ENCODE data around the gene ARHGAP36.

The ARHGAP36 gene, protein sequence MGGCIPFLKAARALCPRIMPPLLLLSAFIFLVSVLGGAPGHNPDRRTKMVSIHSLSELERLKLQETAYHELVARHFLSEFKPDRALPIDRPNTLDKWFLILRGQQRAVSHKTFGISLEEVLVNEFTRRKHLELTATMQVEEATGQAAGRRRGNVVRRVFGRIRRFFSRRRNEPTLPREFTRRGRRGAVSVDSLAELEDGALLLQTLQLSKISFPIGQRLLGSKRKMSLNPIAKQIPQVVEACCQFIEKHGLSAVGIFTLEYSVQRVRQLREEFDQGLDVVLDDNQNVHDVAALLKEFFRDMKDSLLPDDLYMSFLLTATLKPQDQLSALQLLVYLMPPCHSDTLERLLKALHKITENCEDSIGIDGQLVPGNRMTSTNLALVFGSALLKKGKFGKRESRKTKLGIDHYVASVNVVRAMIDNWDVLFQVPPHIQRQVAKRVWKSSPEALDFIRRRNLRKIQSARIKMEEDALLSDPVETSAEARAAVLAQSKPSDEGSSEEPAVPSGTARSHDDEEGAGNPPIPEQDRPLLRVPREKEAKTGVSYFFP

DNA sequence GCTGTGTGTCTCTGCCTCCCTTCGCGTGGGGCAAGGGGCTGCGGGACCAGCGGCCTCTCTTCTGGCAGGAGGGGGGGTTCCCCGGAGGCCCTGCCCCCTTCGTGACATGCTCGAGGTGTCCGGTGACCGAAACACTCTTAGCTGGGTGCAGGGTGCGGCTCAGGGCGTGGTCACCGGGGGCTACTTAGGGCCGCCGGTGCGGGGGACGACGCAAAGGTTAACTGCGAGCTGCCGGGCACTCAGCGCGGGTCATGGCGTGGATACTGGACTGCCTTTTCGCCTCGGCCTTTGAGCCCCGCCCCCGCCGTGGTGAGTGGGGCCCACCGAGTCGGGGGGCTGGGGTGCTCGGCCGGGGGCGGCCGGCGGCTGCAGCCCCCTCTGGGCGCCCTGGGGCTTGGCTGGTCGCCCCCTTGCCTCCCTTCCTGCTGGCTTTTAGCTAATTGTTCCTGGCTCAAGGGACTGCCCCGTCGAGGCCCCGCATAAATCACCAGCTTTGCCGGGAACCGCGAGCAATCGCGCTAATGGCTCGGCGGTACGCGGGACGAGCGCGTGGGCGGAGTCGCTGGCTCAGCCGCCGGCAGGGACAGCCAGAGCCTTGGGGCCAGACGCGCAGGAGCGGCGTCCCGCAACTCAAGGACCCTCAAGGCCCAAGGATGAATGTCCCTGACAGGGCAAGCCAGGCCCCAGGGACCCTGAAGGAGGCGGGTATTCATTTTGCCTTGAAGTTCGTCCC, at the start of gene ARHGAP36:
Gene ARHGAP36, plus strand, starts transcription at position 211 of the 733 bp plus-strand sequence. CDS start 23,320 bp downstream, outside the sequence.
- no peak for DNase-seq

DNA sequence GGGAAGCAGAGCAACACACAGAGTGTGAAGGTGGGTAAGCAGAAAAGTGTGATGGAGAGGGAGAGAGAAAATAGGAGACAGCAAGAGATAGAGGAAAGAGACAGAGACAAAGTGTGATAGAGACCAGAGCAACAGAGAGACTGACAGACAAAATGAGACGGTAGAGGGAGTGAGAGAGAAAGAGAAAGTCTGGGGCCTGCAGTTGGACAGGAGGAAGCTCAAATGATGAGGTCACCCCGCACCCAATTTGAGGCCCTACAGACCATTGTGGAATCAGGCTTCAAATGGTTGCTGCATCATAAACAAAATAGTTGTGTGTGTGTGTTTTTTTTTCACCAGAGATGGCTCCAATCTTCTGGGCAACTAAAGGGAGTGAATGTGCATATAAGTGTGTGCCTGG, 48.0 kb upstream of the ARHGAP36 start:
- DNase-seq, result no peak

DNA sequence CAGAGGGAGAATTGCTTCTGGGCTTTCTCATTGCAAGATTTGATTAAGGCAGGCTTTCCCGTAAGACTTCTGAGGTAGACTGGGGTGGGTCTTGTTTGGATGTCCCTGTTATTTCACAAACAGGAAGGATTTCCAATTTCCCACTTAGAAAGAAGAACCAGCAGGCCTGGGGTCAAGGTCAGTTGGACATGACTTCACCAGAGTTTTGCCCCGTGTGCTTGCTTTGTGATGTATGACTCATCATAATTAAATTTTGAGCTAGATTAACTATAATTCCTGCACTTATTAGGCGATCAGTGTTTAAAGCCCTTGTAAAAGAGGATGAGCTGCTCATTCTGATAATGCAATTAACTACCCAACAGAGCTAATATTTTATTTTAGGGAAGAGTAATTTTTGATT, 32.8 kb upstream of the ARHGAP36 start:
- DNase-seq, result no peak

DNA sequence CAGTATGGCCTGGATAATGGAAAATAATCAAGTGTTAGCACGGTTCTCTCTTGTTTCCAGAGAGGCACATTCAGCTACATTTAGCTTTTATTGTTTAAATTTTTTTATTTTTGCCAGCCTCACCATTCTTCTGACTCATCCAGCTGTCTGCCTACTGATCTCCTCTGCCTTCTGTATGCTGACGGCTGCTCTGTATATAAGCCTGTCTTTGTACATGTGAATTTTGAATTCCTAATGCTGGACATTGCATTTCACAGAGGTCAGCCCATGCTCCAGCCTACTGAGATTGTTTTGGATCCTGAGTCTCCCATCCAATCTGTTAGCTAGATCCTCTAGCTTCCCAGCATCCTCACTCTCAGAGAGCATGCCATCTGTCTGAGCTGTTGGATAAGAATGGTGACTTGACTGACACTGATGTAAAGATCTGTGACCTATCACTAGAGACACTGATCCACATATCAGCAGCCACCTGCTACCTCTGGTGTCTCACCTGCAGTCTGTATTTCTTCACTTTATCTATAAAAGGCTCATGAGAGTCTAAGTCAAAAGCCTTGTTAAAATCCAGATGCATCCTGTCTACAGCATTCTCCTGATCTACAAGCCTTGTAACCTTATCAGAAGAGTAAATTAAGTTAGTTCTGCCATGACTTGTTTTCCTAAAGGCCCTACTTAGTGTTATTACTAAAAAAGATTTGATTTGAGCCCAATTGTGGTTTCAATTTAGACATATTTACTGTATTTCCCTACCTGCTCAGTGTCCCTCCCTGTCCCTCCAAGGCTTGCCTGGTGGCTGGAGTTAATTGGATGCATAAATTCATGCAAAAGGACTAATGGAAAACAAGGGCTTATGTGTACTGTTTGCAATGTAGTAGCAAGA, 25.6 kb upstream of the ARHGAP36 start:
- no peak for DNase-seq

DNA sequence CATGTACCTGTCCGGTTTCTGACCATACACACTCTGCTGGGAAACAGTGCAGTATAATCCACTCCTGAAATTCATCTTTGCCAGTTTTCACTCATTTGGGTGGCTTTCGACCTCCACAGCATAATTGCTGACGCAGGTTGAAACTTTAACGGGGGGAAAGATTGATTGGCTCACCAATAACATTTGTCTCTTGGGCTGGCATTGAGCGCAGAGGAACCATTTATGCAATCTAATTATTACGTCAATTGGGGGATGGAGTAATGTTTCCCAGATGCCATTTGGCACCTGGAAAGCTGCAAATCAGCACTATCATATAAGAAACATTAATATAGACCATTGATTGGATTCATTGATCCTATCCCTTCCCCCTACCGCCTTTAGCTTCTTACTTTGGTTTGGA, 24.1 kb upstream of the ARHGAP36 start:
- DNase-seq, result no peak

DNA sequence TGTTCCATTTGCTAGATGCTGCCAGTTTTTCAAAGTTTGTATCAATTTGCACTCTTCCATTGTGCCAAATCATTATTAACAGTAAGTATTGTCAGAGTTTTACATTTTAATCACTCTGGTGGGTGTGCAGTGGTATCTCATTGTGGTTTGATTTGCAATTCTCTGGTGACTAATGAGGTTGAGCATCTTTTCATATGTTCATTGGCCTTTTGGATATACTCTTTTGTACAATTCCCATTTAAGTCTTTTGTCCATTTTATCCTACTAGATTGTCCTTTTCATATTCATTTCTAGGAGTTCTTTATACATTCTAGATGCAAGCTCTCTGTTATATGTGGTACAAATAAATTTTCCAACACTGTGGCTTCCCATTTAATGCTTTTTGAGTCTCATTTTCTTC, 17.4 kb upstream of the ARHGAP36 start:
- no peak for DNase-seq

DNA sequence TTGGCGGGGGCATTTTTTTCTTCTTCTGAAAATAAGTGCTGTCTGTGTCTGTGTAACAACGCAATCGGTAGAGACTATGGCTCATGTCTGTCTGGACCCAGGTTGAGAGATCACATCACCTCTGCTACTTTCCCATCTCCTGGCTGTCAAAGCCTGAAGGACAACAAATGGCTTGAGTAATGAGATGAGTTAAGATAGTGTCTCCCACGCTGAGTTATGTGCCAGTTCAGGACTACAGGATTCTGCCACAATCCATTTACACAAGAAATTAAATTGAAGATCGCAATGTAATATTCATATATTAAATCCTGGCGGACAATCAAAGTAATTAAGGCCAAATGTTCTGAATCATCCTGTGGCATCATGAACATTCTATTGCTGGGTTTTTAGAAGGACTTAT, 16.5 kb upstream of the ARHGAP36 start:
- no peak for DNase-seq

DNA sequence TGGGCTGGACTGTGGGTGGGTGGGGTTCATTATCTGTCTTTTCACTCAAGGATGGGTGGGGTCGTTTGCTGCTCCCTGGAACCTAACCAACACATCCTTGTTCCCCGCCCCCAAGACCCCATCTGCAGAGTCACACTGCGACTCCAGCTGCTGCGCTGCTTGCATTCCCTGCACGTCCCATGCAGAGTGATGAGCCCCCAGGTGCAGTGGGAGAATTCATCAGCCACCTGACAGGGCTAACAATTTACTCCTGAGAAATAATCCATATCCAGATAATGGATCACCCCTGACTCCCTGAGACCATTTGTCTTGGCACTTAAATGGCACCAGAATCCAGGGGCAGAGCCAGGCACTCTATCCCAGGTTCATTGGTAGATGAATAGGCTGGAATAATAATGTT, 12.4 kb upstream of the ARHGAP36 start:
- DNase-seq, result no peak

DNA sequence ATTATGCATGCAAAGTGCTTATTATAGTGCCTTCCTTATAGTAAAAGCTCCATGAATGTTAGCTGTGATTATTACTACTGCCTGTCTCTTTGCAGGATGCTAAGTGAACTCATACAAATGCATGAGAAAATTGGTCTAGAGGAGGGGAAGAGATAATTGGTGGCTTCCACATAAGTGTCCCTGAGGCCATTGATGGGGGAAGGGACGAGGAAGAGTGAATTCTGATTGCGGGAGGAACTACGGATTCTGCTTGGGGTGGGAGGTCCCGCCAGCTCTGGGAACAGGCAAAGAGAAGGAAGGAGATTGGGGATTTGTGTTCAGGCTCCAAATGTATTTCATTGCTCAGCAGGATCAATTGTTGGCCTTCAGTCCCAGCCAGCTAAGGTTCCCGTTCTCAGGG, 11.6 kb upstream of the ARHGAP36 start:
- DNase-seq, result no peak

DNA sequence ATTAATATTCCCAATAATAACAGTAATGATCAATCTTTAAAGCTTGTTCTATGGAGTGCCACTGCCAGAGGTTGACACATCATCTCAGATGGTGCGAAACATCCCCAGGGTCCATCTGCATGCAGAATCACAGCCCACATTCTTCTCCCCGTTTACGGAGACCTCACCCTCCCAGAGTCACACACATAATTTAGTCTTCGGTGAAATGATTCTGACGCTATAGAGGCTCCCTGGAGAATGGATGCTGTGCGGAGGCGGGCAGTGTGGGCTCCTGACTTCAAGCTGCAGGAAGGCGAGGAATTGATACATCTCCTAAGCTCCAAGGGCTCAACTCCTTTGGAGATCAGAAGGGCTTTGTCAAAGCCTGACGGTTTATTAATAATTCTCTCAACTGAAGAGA, 11.0 kb upstream of the ARHGAP36 start:
- no peak for DNase-seq

DNA sequence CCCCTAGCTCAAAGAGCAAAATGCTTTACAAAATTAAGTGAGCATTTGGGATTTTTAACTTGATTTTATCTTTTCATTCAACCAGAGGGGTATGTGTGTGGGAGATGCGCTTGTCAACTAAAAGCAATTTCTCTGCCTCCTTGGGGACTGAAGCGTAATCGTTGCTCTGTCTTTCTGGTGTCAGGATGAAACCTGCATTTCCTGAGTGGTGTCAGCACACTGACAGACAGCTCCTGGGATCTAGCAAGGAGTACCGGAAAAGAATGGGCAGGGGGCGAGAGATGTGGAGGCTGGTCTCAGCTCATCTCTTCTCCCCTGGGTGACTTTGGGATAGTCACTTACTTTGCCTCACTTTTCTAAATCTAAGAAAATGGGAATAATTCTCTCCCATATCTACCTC, 5.1 kb upstream of the ARHGAP36 start:
- no peak for DNase-seq

DNA sequence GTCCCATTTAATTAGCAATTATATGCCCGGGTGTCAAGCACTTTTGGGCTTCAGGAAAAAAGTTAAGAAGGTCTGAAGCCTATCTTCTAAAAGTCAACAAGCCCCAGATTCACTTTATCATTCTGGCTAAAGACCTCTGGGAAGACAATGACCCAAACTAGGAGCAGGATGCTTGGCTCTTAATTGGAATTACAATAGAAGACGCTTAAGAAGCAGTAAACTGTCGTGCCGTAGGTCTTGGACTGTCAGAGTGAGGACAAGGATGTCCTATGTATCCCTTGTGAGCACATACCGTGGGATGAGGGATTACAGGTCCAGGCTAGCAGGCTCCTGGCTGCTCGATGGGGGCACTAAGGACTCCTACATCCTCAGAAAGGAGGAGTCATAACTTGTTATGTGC, 3.2 kb upstream of the ARHGAP36 start:
- no peak for DNase-seq

DNA sequence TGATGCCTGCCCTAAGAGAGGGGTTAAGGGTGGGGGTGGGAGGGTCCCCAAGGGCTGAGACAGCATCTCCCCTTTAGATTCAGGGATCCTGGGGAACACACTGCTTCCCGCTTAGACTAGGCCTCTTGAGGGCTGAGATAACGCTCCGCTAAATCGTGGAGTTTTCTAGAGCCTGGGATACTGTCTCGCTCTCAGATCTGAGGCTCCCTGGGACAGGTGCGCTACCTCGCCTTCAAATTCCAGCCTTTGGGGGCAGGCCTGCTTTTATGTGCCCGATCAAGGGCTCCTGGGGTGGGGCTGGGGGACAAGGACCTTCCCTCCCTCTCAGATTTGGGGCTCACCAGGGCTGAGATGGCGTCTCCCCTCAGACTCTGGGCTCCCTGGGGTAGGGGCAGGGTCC, 440 bp upstream of the ARHGAP36 start:
- DNase-seq, result no peak

DNA sequence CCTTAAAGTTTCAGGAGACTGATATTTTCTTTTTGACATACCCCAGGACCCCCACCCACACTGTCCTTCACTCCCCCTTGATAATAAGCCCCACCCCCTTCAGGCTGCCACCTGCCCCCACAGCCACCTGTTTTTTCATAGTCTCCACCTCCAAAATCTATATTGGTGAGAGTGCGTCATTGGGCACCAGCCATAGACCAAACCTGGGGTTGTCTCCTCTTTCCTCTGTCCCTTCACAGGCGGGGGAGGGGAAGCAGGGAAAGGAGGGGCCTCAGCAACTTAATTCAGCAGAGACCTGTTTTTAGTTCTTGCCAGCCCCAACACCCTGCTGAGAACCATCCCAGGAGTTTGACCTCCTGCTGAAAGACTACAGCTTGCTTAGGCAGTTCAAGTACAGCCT, 1.1 kb downstream of the ARHGAP36 start:
- DNase-seq, result no peak

DNA sequence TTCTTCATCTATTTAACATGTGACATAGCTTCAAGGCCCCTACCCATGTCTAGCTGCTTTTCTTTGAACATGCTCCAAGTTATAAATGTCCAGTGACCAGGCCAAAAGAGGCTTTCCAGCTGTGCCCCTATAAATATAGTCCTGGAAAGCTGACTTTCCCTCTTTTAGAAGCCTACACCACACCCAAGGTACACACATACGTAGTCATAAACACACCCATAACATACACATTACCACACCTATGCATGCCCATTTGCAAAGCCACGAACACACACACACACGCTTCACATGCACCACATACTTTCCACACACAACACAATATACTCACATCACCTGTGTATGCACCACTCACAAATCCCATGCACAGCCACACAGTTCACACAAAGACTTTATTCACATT, 2.0 kb downstream of the ARHGAP36 start:
- DNase-seq, result no peak

DNA sequence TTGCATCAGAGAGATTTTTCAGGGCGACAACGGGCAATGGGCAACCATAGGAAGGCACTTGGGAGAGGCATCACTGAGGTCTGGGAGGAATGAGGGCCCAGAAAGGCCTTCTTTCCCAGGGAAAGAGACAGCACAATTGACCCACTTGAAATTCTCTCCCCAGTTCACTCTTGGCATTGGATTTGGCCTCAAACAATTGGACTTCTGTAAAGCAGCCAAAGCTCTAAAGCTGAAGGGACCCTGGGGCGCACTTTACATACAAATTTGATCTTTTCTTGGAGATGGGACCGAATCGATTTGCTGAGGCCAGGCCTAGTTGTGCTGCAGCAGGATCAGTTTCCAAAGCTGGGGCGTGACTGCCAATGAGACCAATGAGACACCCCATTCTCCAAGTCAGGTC, 3.2 kb downstream of the ARHGAP36 start:
- DNase-seq, result no peak

DNA sequence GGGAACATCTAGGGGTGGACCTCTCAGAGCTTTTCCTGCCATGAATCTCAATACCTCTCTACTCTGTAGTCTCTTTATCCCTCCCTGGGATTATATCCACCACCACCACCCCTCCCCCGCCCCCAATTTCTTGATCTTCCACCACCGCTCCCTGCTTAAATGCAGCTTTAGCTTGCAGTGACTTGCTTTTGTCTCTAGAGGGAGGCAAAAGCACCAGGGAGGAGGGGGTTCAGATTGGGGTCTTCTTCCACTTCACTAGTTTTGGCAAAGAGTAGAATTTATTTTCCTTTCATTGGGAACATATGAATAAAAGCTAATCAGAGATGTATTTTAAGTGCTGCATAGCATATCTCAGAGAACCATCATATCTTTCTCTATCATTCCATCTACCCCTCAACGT, 5.5 kb downstream of the ARHGAP36 start:
- no peak for DNase-seq

DNA sequence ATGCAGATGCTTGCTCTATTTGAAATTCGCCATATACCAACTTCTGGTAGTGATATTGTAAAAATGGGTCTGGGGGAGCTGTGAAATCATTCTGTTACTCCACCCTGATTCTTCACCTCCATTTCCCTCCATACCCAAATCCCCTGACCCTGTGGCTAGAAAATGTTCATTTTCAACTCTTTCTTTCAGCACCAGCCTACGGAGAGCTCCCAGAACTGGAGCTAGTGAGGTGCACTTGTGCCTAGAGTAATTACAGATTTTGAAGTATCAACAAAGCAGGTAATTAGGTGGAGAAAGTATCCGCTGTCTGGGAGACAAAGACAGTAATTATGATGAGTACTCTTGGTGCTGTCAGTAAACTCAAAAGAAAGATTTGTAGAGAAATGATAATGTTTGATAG, 8.1 kb downstream of the ARHGAP36 start:
- DNase-seq, result no peak

DNA sequence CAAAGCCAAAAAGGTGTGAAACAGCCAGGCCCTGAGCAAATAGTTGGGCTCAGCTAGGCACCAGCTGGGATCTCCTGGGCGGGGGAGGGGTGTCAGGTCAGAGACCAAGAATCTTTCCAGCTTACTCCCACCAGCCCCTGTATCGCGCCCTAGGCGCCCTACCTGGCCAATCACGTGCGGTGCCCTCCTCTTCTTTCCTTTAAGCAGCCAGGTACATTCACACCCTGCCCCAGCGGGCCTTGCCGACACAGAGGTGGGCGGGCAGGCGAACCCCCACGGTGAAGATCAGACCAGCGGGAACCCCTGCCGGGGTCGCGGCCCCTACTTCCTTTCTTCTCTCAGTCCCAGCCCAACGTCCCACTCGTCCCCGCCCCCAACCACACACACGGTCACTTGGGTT, 9.1 kb downstream of the ARHGAP36 start:
- no peak for DNase-seq

DNA sequence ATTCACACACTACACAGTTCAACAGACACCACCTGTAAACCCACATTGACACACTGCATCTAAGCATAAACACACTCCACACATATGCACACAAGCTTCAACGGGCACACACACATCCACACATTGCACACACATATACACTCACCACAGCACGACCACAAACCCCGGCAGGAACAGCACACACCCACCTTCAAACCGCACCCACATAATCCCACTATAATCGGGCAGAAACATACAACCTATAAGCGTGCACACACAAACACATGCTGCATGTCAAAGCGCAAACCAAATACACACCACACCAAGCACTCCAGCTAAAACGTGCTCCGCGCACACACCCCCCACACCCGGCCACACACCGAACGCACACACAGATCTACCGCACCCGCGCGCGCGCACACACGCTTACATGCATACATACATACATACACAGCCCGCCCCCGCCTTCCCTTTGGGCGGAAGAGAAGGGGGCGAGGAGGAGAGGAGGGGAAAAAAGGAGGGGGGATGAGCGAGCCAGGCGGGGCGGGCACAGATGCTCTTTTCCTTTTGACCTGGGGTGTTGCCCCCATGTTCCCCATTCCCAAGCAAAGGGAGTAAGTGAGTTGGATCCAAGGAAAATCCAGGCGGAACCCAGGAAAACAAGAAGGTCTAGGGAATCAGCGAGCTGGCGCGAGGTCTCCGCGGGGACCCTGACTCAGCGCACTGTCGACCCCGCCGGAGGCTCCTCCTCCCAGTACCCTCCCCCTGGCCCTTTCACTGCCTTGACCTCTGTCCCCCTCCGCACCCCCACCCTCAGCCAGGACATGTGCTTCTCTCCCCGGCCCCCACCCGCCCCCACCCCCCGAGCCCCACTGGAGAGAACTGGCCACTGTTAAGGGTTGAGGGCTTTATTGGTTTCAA, 9.9 kb downstream of the ARHGAP36 start:
- no peak for DNase-seq

DNA sequence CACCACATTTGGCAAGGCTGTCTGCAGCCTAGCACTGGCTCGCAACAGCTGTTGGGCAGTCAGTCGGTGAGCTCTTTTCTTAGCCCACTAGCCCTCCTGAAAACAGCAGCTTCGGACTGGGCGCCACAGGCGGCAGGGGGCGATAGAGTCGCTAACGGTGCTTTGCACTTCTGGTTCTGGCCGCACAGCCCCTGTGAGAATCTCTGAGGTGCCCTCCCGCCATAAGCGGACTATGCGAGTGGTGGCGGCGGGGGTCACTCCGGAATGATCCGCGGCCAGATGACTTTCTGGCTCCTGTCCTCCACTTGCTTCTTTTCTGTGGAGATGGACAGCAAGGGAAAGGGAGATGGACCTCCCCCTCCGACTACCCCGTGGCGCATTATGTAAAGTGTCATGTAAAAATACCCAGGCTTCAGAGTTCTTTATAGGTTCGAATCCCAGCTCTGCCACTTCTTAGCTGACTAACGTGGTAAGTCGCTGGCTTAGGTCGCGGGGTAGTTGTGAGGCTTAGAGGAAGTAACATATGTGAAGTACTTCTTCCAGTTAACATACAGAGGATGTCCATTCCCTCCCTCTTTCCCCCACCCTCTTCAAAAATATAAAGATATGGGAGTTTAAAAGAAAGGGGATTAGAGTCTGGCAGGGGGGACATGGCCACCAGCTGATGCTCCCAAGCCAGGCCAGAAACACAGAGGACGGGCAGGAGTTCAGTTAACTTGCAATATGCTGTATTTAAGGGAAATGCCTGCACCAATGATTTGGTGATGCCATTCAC, 11.0 kb downstream of the ARHGAP36 start:
- no peak for DNase-seq
